Body of pancreas (tissue), 4 donors: ENCODE data around the gene ANKRD49. TPM values are rescaled to one million over a fixed set of nuclear protein-coding genes. Genes with fewer than 3 reads are reported as not detected.

Source experiments
- ATAC-seq: fragments of 150-250 bp; one replicate; pipeline ENCODE4 v1.9.1; 2016
- DNase-seq, 4 donors: peaks; one replicate each; pipeline ENCODE4 v3.0.0-alpha.2; 2019
- H3K27ac ChIP-seq, 4 donors: fragments of 200-600 bp; sonication (generic); 1 replicate in 3 of 4; 2 replicates in 1 of 4; pipeline versions ENCODE4 v1.5.1 to v1.6.1; 2016 to 2019; ENCODE audit warnings: mild to moderate bottlenecking in 1 of 4, mixed read lengths in 1 of 4, moderate library complexity in 1 of 4
- H3K27me3 ChIP-seq, 2 donors: fragments of 200-600 bp; sonication (generic); one replicate each; pipeline ENCODE4 v1.6.0; 2016; ENCODE audit warnings: mild to moderate bottlenecking in 1 of 2
- H3K36me3 ChIP-seq, 2 donors: fragments of 200-600 bp; sonication (generic); replicated peaks in 1 of 2; 2 replicates each; pipeline ENCODE4 v1.5.1; 2016; ENCODE audit warnings: low read depth in 2 of 2; ENCODE audit not compliant: insufficient read depth in 1 of 2
- H3K4me1 ChIP-seq: fragments of 200-600 bp; sonication (generic); one replicate; pipeline ENCODE4 v1.6.0; 2016
- H3K4me3 ChIP-seq, 2 donors: fragments of 200-600 bp; sonication (generic); 1 replicate in 1 of 2; 2 replicates in 1 of 2; pipeline ENCODE4 v1.5.1; 2016 to 2019
- H3K9me3 ChIP-seq, 3 donors: fragments of 200-600 bp; sonication (generic); 1 replicate in 2 of 3; 2 replicates in 1 of 3; pipeline ENCODE4 v1.5.1; 2016
- POLR2A ChIP-seq, 3 donors: fragments of 450-650 bp; IDR thresholded peaks; one replicate each; pipeline ENCODE4 v1.6.1; 2016; ENCODE audit warnings: antibody characterized with exemption in 3 of 3, mild to moderate bottlenecking in 2 of 3
- WGBS, 2 donors: methylation state at CpG; one replicate each; pipeline ENCODE4 v1.1.5; 2017; 5-methylcytosine and 5-hydroxymethylcytosine counted together
- intact Hi-C: fragments of 100-400 bp; cut with DNase I; formaldehyde crosslinking; loops from one replicate; pipeline ENCODE4 v1.15.1; 2023
- total RNA-seq, 2 donors: library from RNA; depleted of rRNA; stranded (reverse); fragments of >200 nt; gene quantifications; one replicate each; pipeline ENCODE4 v1.1.0, GENCODE V29; 2016
- TF ChIP-seq, protein P1 (sequence below), 7 experiments: fragments of 450-650 bp in 4 of 7; fragments of 200-600 bp in 3 of 7; sonication (generic) in 3 of 7; IDR thresholded peaks; one replicate each; pipeline ENCODE4 v1.5.1; 2016 to 2019; ENCODE audit warnings: antibody characterized with exemption in 7 of 7

The ANKRD49 gene
- total RNA-seq, 2 donors from 2014 or later, result 12.5 to 13.5 TPM

DNA sequence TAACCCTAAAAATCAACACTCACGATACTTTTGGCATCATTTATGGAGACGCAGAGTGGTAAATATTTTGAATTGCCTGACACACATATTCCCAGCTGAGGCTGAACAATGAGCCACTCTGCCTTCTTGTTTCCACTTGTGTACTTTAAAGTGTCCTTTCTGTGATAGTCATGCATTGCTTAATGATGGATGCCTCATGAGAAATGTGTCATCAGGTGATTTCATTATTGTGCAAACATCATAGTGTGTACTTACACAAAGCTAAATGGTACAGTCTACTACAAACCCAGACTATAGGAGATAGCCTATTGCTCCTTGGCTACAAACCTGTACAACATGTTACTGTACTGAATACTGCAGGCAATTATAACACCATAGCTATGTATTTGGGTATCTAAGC, 44.3 kb upstream of the ANKRD49 start:
- 27 to 35% methylated on average over 2 of the region's 2 CpGs for WGBS, 2 donors
- Histone ChIP-seq H3K9me3 (no peaks in the 10 kb centered on the region), H3K27me3 (no peaks in the 10 kb centered on the region), H3K27ac (no peak overlapping the region), H3K4me1 (peaks cover 9% of the 10 kb centered on the region), H3K36me3 (peaks cover 0 to 4% of the 10 kb centered on the region in 2 donors), H3K4me3 (no peak overlapping the region)
- ATAC-seq, result peak; percentile 30
- intact Hi-C loops, result no loop called here
- TF ChIP-seq, protein P1, sequence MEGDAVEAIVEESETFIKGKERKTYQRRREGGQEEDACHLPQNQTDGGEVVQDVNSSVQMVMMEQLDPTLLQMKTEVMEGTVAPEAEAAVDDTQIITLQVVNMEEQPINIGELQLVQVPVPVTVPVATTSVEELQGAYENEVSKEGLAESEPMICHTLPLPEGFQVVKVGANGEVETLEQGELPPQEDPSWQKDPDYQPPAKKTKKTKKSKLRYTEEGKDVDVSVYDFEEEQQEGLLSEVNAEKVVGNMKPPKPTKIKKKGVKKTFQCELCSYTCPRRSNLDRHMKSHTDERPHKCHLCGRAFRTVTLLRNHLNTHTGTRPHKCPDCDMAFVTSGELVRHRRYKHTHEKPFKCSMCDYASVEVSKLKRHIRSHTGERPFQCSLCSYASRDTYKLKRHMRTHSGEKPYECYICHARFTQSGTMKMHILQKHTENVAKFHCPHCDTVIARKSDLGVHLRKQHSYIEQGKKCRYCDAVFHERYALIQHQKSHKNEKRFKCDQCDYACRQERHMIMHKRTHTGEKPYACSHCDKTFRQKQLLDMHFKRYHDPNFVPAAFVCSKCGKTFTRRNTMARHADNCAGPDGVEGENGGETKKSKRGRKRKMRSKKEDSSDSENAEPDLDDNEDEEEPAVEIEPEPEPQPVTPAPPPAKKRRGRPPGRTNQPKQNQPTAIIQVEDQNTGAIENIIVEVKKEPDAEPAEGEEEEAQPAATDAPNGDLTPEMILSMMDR (IDR thresholded peaks at IDR 0.05), result no peak
- TF ChIP-seq POLR2A (IDR thresholded peaks at IDR 0.05), result no peak
- no peak for DNase-seq

DNA sequence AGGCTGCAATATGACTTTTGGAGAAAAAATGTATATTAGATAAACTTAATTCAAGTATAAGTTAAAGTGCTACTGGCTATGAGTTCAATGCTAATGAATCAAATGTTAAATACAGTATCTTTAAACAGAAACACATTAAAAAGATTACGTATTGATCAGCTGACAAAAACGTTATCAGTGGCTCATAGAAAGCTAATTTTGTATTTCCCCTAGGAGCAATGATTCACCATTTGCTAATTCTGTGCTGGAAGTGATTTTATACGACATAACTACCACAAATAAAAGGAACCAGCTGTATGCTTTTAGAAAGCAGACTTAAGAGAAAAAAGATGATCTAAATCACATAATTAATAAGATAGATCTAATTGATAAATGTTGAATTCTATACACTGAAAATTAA, 43.7 kb upstream of the ANKRD49 start:
- TF ChIP-seq, protein P1 (IDR thresholded peaks at IDR 0.05), result no peak
- TF ChIP-seq POLR2A (IDR thresholded peaks at IDR 0.05), result no peak
- Histone ChIP-seq H3K36me3 (peaks cover 0 to 4% of the 10 kb centered on the region in 2 donors), H3K27me3 (no peaks in the 10 kb centered on the region), H3K9me3 (no peaks in the 10 kb centered on the region), H3K27ac (no peak overlapping the region), H3K4me3 (no peak overlapping the region), H3K4me1 (peaks cover 9% of the 10 kb centered on the region)
- WGBS, 2 donors, result 29 to 30% methylated on average over 3 of the region's 3 CpGs
- intact Hi-C loops, result no loop called here
- ATAC-seq (no peak), DNase-seq (no peak)

DNA sequence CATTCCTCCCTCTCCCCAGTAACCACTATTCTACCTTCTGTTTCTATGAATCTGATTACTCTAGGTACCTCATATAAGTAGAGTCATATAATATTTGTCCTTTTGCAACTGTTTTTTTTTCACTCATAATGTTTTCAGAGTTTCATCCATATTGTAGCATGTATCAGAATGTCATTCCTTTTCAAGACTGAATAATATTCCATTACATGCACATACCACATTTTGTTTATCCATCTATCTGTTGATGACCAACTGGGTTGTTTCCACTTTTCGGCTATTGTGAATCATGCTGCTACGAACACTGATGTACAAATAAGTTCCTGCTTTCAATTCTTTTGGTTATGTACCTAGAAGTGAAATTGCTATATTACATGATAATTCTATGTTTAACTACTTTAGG, 40.8 kb upstream of the ANKRD49 start:
- intact Hi-C loops, result no loop called here
- no peak overlapping the region for H3K27ac ChIP-seq
- TF ChIP-seq, protein P1 (IDR thresholded peaks at IDR 0.05), result no peak
- TF ChIP-seq POLR2A (IDR thresholded peaks at IDR 0.05), result no peak
- WGBS, 2 donors, result 97 to 100% methylated on average over 2 of the region's 2 CpGs
- no peak overlapping the region for H3K4me3 ChIP-seq
- H3K36me3 ChIP-seq, result peaks cover 0 to 2% of the 10 kb centered on the region in 2 donors
- ATAC-seq, result no peak
- H3K9me3 ChIP-seq, result no peaks in the 10 kb centered on the region
- peaks cover 9% of the 10 kb centered on the region for H3K4me1 ChIP-seq
- DNase-seq, result no peak
- no peaks in the 10 kb centered on the region for H3K27me3 ChIP-seq

DNA sequence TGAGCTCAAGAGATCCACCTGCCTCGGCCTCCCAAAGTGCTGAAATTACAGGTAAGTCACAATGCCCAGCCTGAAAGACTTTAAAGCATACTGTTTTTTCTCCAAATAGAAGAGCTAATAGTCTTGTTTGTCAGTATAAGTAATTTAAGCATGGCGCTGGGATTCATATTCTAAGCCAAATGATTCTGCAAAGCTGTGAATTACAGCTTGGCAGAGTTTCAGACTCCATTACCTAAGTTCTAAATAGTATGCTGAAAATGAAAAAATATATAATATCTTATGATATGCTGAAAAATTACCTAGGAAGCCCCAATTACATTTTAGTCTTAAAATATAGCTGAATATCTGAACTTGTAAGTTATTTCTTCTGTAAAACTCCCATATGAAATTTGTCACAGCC, 39.5 kb upstream of the ANKRD49 start:
- WGBS, 2 donors, result 93% methylated on average over 2 of the region's 2 CpGs
- intact Hi-C loops, result no loop called here
- no peak for ATAC-seq
- no peaks in the 10 kb centered on the region for H3K9me3 ChIP-seq
- H3K4me3 ChIP-seq, result no peak overlapping the region
- peaks cover 0 to 4% of the 10 kb centered on the region in 2 donors for H3K36me3 ChIP-seq
- TF ChIP-seq POLR2A (IDR thresholded peaks at IDR 0.05), result no peak
- TF ChIP-seq, protein P1 (IDR thresholded peaks at IDR 0.05), result no peak
- H3K27ac ChIP-seq, result no peak overlapping the region
- no peak for DNase-seq
- peaks cover 9% of the 10 kb centered on the region for H3K4me1 ChIP-seq
- H3K27me3 ChIP-seq, result no peaks in the 10 kb centered on the region

DNA sequence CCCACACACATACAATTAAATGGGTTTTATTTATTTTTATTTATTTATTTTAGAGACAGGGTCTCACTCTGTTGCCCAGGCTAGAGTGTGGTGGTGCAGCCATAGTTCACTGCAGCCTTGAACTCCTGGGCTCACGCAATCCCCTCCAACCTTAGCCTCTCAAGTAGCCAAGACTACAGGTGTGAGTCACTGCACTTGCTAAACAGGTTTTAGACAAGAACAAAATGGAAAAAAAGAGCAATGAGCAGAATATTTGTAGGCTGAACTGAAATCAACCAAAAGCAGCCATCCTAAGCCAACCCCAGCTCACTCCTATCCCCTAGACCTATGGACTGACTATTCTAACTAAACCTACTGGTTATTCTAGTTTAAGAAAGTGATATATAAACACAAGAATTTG, 37.9 kb upstream of the ANKRD49 start:
- intact Hi-C loops, result no loop called here
- no peaks in the 10 kb centered on the region for H3K27me3 ChIP-seq
- no peak overlapping the region for H3K4me3 ChIP-seq
- no peak overlapping the region for H3K27ac ChIP-seq
- no peaks in the 10 kb centered on the region for H3K9me3 ChIP-seq
- WGBS, 2 donors, result 58 to 62% methylated on average over 1 of the region's 1 CpG
- H3K4me1 ChIP-seq, result no peaks in the 10 kb centered on the region
- peaks cover 0 to 5% of the 10 kb centered on the region in 2 donors for H3K36me3 ChIP-seq
- no peak for TF ChIP-seq POLR2A (IDR thresholded peaks at IDR 0.05)
- TF ChIP-seq, protein P1 (IDR thresholded peaks at IDR 0.05), result no peak
- peak in 2 of 4 donors; percentile 10 to 16 for DNase-seq
- no peak for ATAC-seq
